Measurements from ENCODE around the gene RASSF8.

GRCh38 chr12:25972783-25973182 lies 14.3 kb downstream of the RASSF8 start:
- no peak for TF ChIP-seq SMAD1 (IDR thresholded peaks at IDR 0.05; ENCODE audit: low read depth, low read length, partially characterized antibody)
- TF ChIP-seq SRF (CRISPR knock-in tag; IDR thresholded peaks at IDR 0.05) = no peak
- no peak for TF ChIP-seq MCM2 (IDR thresholded peaks at IDR 0.05; ENCODE audit: low read depth)
- TF ChIP-seq ELK1 (CRISPR knock-in tag; IDR thresholded peaks at IDR 0.05) = no peak
- TF ChIP-seq CREM (IDR thresholded peaks at IDR 0.05; ENCODE audit: low read depth) = no peak
- no peak for TF ChIP-seq NFATC3 (IDR thresholded peaks at IDR 0.05)
- TF ChIP-seq, protein P1, sequence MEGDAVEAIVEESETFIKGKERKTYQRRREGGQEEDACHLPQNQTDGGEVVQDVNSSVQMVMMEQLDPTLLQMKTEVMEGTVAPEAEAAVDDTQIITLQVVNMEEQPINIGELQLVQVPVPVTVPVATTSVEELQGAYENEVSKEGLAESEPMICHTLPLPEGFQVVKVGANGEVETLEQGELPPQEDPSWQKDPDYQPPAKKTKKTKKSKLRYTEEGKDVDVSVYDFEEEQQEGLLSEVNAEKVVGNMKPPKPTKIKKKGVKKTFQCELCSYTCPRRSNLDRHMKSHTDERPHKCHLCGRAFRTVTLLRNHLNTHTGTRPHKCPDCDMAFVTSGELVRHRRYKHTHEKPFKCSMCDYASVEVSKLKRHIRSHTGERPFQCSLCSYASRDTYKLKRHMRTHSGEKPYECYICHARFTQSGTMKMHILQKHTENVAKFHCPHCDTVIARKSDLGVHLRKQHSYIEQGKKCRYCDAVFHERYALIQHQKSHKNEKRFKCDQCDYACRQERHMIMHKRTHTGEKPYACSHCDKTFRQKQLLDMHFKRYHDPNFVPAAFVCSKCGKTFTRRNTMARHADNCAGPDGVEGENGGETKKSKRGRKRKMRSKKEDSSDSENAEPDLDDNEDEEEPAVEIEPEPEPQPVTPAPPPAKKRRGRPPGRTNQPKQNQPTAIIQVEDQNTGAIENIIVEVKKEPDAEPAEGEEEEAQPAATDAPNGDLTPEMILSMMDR (IDR thresholded peaks at IDR 0.05 in 2 of 3, conservative IDR thresholded peaks at IDR 0.05 in 1 of 3; ENCODE audit: insufficient read depth in 2 of 3, low read depth in 1 of 3, low read length in 3 of 3) = no peak
